OCI-LY7 (cell line): ENCODE measurements around the gene S100A8. TPM values are rescaled to one million over a fixed set of nuclear protein-coding genes. Genes with fewer than 3 reads are reported as not detected.

ENCODE experiments used
- BruUV-seq: library from RNA; stranded (reverse); fragments of 400-500 nt; replicated peaks from 2 replicates; lab custom pipeline; 2021; lab: Mats Ljungman, UMichigan
- CTCF ChIA-PET: fragments of 300-600 bp; sonication (Branson Sonifier 250); formaldehyde crosslinking; loops from one replicate; lab custom pipeline; 2022; ENCODE audit warnings: antibody characterized with exemption; ENCODE audit not compliant: unreplicated experiment; lab: Charles Lee
- POLR2A ChIA-PET: fragments of 300-600 bp; sonication (Branson Sonifier 250); formaldehyde crosslinking; loops from one replicate; lab custom pipeline; 2022; ENCODE audit warnings: antibody characterized with exemption; lab: Charles Lee
- DNase-seq: peaks from one replicate; pipeline ENCODE4 v3.0.0-alpha.2; 2015; ENCODE audit warnings: low spot score
- H2AFZ ChIP-seq: fragments of 200-600 bp; sonication (generic), shearing (Covaris generic); 2 replicates; pipeline ENCODE4 v1.6.1; 2014; ENCODE audit warnings: mild to moderate bottlenecking, antibody characterized with exemption, low read length, moderate library complexity
- H3K27ac ChIP-seq: fragments of 200-600 bp; sonication (generic); 2 replicates; pipeline ENCODE4 v1.5.1; 2014; ENCODE audit warnings: mixed run types, low read depth, mild to moderate bottlenecking, moderate library complexity, low read length, inconsistent platforms; ENCODE audit not compliant: poor library complexity, severe bottlenecking
- H3K36me3 ChIP-seq: fragments of 200-600 bp; sonication (generic); 2 replicates; pipeline ENCODE4 v1.6.1; 2014; ENCODE audit warnings: mild to moderate bottlenecking, antibody characterized with exemption, low read length, moderate library complexity, mixed read lengths; ENCODE audit not compliant: insufficient read depth
- H3K4me1 ChIP-seq: fragments of 200-600 bp; sonication (generic); 2 replicates; pipeline ENCODE4 v1.5.1; 2014; ENCODE audit warnings: mild to moderate bottlenecking, low read length; ENCODE audit not compliant: insufficient read depth, poor library complexity, severe bottlenecking
- H3K4me2 ChIP-seq: fragments of 200-600 bp; sonication (generic); 2 replicates; pipeline ENCODE4 v1.6.1; 2014; ENCODE audit warnings: mild to moderate bottlenecking, low read length
- H3K4me3 ChIP-seq: fragments of 200-600 bp; sonication (generic); 2 replicates; pipeline ENCODE4 v1.5.1; 2014; ENCODE audit warnings: mild to moderate bottlenecking, low read depth, low read length; ENCODE audit not compliant: poor library complexity, severe bottlenecking
- H3K79me2 ChIP-seq: fragments of 200-600 bp; sonication (generic); 2 replicates; pipeline ENCODE4 v1.6.1; 2016; ENCODE audit warnings: low read depth, mild to moderate bottlenecking, low read length, moderate library complexity, mixed read lengths; ENCODE audit not compliant: insufficient read depth
- H3K9me2 ChIP-seq: fragments of 200-600 bp; sonication (generic); 2 replicates; pipeline ENCODE4 v1.6.1; 2016; ENCODE audit warnings: mild to moderate bottlenecking, low read length, mixed read lengths; ENCODE audit not compliant: insufficient read depth
- H3K9me3 ChIP-seq: fragments of 200-600 bp; sonication (generic); 2 replicates; pipeline ENCODE4 v1.6.1; 2014; ENCODE audit warnings: mild to moderate bottlenecking, mixed run types, low read length, mixed read lengths
- H4K20me1 ChIP-seq: fragments of 200-600 bp; sonication (generic); 2 replicates; pipeline ENCODE4 v1.6.1; 2014; ENCODE audit warnings: mild to moderate bottlenecking, antibody characterized with exemption, low read length, moderate library complexity, mixed read lengths; ENCODE audit not compliant: insufficient read depth
- EZH2phosphoT487 ChIP-seq: fragments of 200-600 bp; sonication (generic); IDR thresholded peaks from 2 replicates; pipeline ENCODE4 v1.6.1; 2018; ENCODE audit warnings: low read depth, borderline replicate concordance, mild to moderate bottlenecking, mixed run types, antibody characterized with exemption, low read length, moderate library complexity, mixed read lengths
- intact Hi-C: fragments of 100-400 bp; cut with micrococcal nuclease; formaldehyde crosslinking; loops from one replicate; pipeline ENCODE4 v1.10.0; 2022; ENCODE audit not compliant: unreplicated experiment
- total RNA-seq, 2 experiments: library from RNA; depleted of rRNA in 1 of 2; stranded (reverse); fragments of >200 nt in 1 of 2; shearing (Covaris generic) in 1 of 2; gene quantifications; 2 replicates each; pipeline ENCODE4 v1.2.3, GENCODE V29; 2014 to 2022
- TF ChIP-seq, protein P1 (sequence below): fragments of 200-600 bp; sonication (generic); conservative IDR thresholded peaks from 2 replicates; pipeline ENCODE4 v1.5.1; 2014; ENCODE audit warnings: mild to moderate bottlenecking, antibody characterized with exemption, low read length, moderate library complexity, mixed read lengths

Gene S100A8
- total RNA-seq, 2 experiments from 2014 or later = not detected

DNA sequence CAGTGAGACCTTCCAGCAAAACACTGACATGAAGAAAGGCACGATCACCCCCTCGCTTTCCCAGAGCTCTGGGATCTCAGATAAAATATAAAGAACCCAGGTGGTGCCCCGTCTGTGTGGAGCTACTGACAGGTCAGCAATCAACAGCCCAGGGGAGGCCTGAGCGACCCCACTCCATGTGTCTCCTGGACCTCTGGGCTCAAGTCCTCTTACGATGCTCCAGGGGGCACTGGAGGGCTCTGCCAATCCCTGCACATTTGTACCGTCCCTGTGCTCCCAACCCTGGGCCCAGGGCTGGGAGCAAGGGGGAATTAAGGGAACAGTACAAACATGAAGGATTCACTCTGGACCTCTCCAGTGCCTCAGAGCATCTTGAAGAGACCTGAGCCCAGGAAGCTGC lies 37.9 kb upstream of the S100A8 start:
- TF ChIP-seq, protein P1, sequence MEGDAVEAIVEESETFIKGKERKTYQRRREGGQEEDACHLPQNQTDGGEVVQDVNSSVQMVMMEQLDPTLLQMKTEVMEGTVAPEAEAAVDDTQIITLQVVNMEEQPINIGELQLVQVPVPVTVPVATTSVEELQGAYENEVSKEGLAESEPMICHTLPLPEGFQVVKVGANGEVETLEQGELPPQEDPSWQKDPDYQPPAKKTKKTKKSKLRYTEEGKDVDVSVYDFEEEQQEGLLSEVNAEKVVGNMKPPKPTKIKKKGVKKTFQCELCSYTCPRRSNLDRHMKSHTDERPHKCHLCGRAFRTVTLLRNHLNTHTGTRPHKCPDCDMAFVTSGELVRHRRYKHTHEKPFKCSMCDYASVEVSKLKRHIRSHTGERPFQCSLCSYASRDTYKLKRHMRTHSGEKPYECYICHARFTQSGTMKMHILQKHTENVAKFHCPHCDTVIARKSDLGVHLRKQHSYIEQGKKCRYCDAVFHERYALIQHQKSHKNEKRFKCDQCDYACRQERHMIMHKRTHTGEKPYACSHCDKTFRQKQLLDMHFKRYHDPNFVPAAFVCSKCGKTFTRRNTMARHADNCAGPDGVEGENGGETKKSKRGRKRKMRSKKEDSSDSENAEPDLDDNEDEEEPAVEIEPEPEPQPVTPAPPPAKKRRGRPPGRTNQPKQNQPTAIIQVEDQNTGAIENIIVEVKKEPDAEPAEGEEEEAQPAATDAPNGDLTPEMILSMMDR = no peak
- TF ChIP-seq EZH2phosphoT487 = no peak
- no TSS peak for BruUV-seq
- H3K4me1 ChIP-seq = no peaks in the 10 kb centered on the region
- H4K20me1 ChIP-seq = no peaks in the 10 kb centered on the region
- no peak overlapping the region for H3K4me2 ChIP-seq
- DNase-seq = no peak
- H2AFZ ChIP-seq = no peak overlapping the region
- no peaks in the 10 kb centered on the region for H3K79me2 ChIP-seq
- intact Hi-C loops = no loop called here
- H3K9me2 ChIP-seq = no peaks in the 10 kb centered on the region
- ChIA-PET POLR2A (no interaction called here), CTCF (no interaction called here)
- no peak overlapping the region for H3K27ac ChIP-seq
- no peaks in the 10 kb centered on the region for H3K36me3 ChIP-seq
- no peaks in the 10 kb centered on the region for H3K9me3 ChIP-seq
- no peak overlapping the region for H3K4me3 ChIP-seq

GRCh38 chr1:153428073-153428638 lies 37.3 kb upstream of the S100A8 start:
- Histone ChIP-seq H3K36me3 (no peaks in the 10 kb centered on the region), H3K9me2 (no peaks in the 10 kb centered on the region), H3K9me3 (no peaks in the 10 kb centered on the region), H3K4me3 (no peak overlapping the region), H4K20me1 (no peaks in the 10 kb centered on the region), H3K27ac (no peak overlapping the region), H3K79me2 (no peaks in the 10 kb centered on the region), H2AFZ (no peak overlapping the region), H3K4me1 (no peaks in the 10 kb centered on the region), H3K4me2 (no peak overlapping the region)
- ChIA-PET POLR2A (no interaction called here), CTCF (no interaction called here)
- no peak for TF ChIP-seq EZH2phosphoT487
- TF ChIP-seq, protein P1 = no peak
- intact Hi-C loops = no loop called here
- no peak for DNase-seq
- BruUV-seq = no TSS peak

- POLR2A ChIA-PET = no interaction called here
- no TSS peak for BruUV-seq
- Histone ChIP-seq H3K27ac (no peak overlapping the region), H4K20me1 (no peaks in the 10 kb centered on the region), H3K9me3 (no peaks in the 10 kb centered on the region), H3K79me2 (no peaks in the 10 kb centered on the region), H3K4me3 (no peak overlapping the region), H2AFZ (no peak overlapping the region), H3K9me2 (no peaks in the 10 kb centered on the region), H3K4me2 (no peak overlapping the region), H3K4me1 (no peaks in the 10 kb centered on the region), H3K36me3 (no peaks in the 10 kb centered on the region)
- no peak for TF ChIP-seq EZH2phosphoT487
- TF ChIP-seq, protein P1 = no peak
- CTCF ChIA-PET = no interaction called here
- intact Hi-C loops = no loop called here
- no peak for DNase-seq
These were observed 35.9 kb upstream of the S100A8 start for GRCh38 chr1:153426809-153427208.
